Stimulated activated CD4-positive, alpha-beta T cell treated with anti-CD3 and anti-CD28 coated beads, Interleukin-15, amount 100 ng/mL, for 24 hours (primary cell): ENCODE results near the gene PRKAR2B.
"Not testable (repeated sequence)": the region's sequence is repeated elsewhere in the genome, so short reads cannot be mapped to it uniquely, and the experiment has no call there.

Experiments
- DNase-seq: peaks from one replicate; pipeline ENCODE4 v3.0.0-alpha.2; 2020

The PRKAR2B gene

DNA sequence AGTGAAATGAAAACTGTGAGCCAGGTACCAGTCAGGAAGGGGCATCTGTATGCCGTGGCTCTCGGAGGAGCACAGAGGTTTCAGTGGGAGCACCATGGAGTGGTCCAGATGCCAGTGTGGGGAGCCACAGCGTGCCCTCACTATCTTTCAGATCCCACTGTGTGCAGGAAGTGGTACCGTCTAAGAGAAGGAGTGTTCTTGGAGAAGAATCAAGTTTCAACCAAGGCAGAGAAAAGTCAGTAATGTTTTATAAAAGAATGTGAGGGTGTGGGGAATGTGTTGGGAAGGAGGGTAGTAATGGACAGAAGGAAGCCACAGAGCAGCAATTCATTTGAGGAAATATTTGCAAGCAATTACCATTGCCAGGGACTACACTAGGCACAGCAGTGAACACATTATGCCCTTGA is 35.6 kb downstream of the PRKAR2B start:
- DNase-seq = no peak

DNA sequence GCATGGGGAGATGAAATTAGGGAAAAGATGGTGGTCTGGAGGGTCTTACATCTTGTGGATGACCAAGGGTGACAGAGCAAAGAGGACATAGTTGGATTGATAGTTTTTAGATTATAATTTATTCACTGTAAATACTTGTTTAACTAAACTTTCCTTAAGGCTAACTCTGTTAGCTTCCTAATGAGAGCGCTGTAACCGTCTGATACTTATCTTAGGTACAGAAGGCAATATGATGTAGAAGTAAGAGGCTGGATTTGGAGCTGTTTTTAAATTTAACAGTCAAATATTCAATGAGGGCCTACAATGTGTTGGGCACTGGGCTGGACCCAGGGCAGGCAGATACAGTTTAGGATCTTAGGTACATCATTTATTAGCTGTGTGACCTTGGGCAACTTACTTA is 36.0 kb downstream of the PRKAR2B start:
- no peak for DNase-seq

DNA sequence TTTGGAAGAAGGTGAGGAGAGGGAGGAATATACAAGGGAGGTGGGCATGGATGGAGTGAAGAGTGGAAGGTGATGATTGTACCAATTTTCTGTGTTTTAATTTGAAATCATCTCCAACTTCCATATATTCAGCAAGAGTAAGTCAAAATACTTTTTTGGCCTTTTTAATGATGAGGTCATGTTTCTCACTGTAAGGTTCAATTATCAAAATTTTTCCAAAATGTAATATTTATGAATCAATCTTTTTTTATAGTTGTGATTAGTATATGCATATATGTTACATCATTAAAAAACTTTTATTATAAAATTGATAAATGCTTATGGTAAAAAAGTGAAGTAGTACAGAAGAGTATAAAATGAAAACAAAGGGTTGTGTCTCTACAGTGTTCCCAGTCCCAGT is 40.7 kb downstream of the PRKAR2B start:
- no peak for DNase-seq

DNA sequence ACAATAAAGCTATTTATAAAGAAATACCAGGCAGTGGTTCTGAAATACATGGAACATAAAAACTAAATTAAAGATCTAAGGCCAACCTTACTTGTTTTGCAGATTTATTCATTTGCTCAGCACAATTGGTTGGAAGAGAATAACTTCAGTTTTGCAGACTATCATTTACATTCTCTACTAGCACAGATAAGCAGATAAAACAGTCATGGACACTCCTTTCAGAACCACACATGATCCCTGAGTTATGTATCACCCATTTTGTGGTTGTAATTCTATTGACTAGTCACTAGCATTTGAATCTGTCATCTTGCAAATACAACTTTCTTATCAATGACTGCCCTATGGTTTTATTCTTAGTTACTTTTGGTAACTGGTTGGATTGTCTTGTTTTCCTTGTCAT is 45.1 kb downstream of the PRKAR2B start:
- no peak for DNase-seq

DNA sequence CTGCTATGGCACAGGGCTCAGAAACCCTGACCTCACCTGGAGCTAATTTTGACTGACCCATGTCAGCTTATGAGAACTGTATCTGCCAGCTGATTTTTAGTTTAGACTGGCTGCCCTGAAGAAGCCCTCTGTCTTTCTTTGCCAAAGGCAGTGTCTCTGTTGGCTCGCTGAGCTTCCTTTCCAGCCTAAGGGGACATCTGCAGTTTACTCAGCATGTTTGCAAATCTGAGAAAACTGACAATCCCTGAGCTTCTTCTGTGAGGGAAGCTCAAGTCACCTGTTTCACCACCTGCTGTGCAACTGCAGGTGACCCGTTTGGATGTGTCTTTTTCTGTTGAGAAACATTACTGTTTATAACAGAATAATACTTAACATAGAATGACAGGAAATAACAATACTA is 46.0 kb downstream of the PRKAR2B start:
- no peak for DNase-seq

DNA sequence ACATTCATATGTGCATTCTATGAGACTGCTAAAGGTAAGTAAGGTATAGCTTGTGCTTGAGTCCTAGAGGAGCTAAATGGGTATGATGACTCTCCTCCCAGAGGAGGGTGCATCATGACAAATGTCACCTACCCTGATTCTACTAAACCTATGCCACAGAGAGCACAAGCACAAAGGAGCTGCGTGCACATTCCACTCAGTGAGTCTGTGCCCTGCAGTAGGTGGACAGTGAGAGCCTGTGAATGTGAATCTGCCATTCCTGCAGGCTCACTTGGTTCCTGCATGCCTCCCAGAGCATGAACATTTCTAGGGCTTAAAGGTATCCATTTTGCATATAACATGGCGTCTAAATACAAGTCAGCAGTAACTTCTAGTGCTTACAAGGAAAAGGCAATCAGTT is 46.8 kb downstream of the PRKAR2B start:
- no peak for DNase-seq

DNA sequence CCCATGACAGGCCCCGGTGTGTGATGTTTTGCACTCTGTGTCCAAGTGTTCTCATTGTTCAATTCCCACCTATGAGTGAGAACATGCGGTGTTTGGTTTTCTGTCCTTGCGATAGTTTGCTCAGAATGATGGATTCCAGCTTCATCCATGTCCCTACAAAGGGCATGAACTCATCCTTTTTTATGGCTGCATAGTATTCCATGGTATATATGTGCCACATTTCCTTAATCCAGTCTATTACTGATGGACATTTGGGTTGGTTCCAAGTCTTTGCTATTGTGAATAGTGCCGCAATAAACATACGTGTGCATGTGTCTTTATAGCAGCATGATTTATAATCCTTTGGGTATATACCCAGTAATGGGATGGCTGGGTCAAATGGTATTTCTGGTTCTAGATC is 49.2 kb downstream of the PRKAR2B start:
- DNase-seq = not testable (repeated sequence)

DNA sequence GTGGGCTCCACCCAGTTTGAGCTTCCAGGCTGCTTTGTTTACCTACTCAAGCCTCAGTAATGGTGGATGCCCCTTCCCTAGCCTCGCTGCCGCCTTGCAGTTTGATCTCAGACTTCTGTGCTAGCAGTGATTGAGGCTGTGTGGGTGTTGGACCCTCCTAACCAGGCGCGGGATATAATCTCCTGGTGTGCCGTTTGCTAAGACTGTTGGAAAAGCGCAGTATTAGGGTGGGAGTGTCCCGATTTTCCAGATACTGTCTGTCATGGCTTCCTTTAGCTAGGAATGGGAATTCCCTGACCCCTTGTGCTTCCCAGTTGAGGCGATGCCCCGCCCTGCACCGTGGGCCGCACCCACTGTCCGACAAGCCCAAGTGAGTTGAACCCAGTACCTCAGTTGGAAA is 54.6 kb downstream of the PRKAR2B start:
- DNase-seq = not testable (repeated sequence)

DNA sequence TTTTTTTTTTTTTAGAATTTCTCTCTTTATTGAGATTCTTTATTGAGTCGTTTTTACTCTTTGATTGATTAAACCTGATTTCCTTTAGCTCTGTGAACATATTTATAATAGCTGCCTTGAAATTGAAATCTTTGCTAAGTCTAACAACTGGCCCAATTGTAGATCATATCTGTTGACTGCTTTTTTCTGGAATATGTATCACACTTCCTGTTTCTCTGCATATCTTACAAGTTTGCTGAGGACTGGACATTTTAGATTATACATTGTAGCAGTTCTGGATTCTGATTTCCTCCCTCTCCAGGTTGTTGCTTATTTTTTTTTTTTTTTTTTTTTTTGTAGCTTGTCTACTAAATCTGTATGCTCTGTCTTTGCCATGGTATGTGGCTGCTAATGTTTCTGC is 56.3 kb downstream of the PRKAR2B start:
- DNase-seq = no peak

DNA sequence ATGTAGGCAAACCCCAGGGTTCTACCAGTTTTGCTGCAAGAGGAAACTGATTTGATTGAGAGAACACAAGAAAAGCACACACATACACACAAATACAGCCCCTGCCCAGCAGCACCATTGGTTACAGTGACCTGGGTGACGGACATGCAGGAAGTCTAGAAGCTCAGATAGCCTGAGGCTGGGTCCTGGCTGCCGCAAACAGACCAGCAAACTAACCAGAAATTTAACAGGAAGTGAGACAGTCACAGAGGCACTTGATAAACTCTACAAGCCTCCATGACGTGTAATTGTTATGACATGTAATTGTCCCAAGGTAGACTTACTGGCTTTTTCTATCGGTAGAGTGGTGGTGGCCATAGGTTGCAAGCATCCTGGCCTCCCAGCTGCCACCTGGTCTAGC is 58.9 kb downstream of the PRKAR2B start:
- no peak for DNase-seq

DNA sequence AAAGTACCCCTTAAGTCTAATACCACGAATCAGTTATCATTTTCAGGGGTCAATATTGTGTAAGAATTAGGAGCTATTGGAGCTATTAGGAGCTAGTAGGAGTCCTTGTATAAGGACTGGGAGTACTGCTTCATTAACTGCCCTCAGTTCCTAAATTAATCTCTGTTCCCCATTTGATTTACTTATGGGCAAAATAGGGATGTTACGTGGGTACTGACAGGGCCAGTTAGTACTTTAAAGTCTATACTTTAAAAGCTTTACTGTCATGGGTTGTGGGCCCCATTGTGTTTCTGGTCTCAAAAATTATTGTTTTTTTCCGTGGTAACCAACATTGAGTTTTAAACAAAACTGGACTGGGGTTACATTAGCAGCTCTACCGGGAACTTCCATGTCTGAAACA is 60.3 kb downstream of the PRKAR2B start:
- no peak for DNase-seq

DNA sequence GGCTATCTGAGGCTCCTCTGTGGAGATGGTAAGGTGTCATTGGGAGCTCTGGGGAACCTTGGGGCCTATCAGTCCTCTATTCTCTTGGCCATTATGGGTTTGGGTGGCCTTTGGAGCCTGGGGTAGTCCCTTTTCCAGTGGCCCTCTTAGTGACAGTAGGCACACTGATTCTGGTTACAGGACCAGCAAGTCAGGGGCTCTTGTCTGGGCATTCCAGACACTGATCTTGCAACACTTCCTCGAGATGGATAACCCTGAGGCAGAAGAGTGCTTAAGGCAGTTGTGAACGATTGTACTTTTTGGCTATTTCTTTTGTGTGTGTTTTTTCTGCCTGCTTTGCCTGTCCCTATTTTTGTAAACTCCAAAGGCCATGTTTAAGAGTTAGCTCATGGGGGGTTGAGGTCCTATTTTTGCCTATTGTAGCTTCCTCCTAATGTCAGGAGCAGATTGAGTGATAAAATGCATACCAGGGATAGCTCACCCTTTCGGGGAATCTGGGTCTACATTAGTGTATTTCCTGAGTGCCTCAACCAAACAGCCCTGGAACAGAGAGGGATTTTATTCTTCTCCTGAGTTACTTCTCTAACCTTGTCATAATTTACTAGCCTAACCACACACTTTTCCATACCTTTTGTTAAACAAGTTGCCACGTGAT is 61.2 kb downstream of the PRKAR2B start:
- no peak for DNase-seq

DNA sequence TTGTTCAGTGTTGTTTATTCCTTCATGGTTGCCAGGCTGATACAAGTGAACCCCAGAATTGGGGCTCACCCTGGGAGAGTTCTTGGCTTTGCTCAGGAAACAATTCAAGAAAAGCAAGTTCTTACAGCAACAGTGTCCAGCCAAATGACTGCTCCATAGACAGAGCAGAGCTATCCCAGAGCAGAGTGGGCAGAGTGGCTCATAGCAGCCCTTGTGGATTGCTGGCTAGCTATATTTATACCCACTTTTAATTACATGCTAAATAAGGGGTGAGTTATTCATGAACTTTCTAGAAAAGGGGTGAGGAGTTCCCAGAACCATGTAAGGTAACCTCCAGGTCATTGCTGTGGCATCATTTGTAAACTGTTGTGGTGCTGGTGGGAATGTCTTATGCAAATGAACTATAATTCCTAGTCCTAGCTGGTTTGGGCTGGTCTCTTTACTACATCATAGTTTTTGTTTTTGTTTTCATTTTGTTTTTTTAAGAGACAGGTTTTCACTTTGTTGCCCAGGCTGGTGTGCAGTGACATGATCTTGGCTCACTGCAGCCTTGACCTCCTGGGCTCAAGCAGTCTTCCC is 64.4 kb downstream of the PRKAR2B start:
- DNase-seq = no peak

DNA sequence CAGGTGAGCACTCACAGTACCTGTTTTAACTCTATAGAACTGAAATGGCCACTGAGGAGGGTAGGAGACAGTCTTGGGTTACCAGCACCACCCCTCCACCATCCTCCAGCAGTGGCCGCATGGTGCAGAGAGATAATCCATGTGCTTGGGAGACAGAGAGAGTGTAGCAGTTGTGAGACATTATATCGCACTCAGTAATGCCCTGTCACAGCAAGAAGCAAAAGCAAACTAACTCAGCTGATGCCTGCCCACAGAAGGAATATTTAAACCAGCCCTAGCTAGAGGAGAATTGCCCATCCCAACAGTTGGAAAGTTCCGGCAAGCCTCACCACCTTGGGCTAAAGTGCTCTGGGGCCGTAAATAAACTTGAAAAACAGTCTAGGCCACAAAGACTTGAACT is 65.5 kb downstream of the PRKAR2B start:
- DNase-seq = no peak

DNA sequence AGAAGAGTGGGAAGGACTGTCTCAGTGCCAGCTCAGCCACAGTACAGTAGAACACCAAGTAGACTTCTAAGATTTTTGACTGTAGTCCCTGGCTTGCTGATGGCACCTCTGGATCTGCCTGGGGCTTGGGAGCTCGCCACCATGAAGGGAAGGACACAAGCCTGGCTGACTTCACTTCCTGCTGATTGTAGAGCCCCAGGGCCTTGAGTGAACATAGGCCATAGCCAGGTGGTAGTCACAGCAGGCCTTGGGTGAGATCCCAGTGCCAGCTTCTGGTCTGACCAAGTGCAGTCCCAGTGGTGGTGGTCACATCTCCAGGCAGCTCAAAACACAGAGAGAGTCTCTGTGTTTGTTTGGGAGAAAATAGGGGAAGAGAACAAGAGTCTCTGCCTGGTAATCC is 66.7 kb downstream of the PRKAR2B start:
- no peak for DNase-seq

DNA sequence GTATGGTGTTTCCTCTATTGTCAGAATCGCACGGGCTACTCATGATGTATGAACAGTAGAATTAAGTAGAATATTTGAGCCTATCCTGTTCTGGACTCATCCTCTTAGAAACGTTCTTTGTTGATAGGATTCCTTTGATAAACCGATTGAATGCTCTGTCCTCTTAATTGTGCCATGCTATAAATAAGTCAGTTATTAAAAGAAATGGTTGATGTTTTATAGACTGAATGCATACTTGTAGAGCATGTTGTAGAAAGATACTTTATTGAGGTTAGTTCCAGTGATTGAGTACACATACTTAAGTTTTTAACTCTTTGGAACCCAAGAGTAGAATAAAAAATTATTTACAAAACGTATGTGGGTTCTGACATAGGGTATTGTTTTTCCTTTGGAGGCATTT is 69.4 kb downstream of the PRKAR2B start:
- no peak for DNase-seq

DNA sequence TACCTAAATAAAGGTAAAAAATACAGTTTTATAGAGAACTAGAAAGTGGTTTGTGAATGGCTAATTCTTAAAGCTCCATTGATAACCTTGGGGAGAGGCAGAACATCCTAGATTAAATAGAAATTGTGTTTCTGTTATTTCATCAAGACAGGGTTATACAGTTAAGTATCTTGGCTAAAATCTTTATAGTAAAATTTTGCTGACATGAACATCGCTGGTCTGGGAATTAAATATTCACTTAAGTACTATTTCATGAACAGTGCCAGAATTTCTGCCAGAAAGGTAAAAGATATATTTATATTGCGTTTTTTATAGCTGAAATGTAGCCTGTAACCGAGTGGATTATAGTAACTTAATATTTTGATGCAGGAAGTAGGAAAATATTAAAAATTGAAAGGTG is 70.6 kb downstream of the PRKAR2B start:
- no peak for DNase-seq

DNA sequence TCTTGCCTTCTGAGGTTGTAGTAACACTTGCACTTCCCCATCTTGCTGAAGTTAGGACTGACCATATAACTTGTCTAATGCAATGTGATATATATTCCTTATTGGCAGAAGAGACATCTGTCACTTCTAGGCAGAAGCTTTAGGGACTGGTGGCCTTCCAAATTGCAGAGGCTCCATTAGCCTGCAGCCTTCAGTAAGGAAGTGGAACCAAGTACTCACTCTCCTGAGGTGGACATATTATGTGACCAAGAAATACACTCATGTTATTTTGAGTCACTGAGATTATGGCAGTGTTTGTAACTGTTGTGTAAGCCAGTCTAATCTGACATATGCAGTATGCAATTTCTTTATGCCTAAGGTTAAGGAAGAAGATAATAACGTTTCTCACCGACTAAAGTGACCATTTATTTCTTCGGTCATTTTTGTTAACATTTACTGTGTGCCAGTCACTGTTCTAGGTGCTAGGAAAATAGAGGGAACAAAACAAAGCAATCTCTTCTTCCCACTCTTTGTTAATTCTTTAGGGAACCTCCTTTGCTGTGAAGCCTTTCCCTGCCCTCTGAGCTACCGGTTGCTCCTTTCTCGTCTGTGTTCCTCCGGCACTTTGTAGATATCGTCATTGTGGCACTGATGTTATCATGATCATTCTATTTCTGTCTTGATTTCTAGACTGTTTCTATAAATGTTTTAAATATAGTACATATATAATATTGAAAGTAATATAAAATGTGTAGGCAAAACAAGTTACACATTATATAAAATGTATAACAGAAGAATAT is 71.4 kb downstream of the PRKAR2B start:
- no peak for DNase-seq

DNA sequence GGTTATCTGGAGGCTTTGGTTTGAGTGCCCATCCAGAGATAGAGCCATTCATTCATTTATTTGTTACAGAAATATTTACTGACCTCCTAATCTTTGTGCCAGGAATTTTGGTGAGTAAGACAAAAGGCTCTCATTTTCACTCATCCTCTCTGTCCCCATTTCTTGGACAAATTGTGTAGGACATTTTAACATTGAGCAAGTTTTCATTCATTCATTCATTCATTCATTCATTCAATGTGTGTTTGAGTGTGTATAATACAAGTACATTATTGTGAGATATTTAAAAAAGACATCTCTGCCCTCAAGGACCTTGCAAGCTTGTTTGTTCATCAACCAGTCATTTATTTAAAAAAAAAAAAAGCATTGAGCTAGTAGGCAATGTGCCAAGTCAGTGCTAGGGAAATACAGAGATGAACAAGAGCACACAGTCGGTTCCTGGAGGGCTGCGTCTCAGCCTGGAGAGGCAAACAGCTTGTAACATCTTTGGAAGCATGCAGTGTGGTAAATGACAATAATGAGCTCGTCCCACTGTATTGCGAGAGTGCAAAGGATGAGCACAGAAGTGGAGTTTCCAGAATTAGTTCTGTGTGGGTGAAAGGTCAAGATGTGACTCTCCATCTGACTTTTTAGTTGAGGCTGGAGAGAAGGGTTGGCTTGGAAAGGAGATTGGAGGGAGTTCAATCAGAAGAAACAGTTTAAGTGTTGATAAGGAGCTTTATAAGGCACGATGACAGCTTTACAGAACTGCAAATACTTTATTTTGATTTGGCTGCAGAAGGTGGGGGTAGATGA is 73.8 kb downstream of the PRKAR2B start:
- DNase-seq = no peak

DNA sequence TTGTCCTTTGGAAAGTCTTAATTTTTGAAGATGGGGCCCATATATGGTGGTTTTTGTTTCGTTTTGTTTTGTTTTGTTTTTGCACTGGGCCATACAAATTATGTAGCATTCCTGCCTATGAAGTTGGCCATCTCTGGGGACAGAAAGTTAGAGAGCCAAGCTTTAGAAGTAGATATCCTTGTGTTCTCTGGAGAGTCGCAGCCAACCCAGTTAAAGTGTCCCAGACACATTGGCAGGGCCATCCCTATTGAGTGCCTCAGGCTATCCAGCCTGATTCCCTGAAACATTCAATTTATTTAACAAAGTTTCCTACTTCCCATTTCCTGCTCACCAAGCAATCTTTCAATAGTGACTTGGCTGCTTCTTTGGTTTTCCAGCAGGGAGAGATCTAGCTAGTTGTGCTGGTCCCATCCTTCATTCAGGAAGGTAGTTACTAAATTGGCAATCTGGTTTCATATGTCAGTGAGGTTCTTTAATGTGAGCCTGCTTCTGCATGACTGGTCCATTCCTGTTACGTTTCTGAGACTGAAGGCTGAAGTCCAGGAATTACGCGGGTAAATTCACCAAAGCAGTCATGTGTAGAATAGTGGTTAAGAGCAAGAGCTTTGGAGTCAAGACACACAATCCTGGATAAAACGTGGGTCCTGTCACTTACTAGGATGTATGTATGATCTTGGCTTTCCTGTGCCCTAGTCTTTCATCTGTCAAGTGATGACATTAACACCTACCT is 75.0 kb downstream of the PRKAR2B start:
- no peak for DNase-seq

DNA sequence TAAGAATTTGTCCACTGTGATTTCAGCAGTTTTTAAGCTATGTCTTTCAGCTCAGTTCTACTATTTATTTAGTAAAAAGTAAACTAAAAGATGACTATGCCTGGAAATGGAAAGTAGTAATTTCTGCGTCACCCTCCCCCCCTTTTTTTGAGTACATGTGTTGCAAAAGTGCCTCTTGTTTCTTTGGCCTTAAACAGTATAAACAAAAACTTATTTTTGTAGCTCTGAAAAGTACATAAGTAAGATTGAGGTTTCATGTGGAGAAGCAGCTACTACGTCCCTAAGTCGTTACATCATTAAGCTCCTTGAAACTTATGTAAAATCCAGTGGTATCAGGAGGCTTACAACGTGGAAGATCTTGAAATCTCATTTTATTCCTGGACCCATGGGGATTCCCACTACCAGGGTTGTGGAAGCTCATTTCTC is 78.0 kb downstream of the PRKAR2B start:
- no peak for DNase-seq

DNA sequence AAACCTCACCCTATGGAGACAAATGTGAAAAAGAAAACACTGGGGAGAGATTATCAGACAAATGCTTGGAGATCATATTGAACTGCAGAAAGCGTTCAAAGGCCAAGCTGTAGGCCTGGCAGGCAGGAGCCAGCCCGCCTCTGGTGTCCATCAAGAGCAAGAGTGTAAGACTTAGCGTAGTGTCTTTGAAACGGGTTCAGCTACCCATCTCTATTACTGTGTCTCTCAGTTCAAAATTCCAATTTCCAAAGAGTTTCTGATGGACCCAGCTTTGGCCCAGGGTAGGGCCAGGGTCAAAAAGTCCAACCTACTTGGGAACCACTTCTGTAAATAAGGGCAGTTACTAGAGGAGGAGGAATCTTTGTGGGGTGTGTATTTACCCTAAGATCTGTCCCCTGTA is 78.9 kb downstream of the PRKAR2B start:
- no peak for DNase-seq

DNA sequence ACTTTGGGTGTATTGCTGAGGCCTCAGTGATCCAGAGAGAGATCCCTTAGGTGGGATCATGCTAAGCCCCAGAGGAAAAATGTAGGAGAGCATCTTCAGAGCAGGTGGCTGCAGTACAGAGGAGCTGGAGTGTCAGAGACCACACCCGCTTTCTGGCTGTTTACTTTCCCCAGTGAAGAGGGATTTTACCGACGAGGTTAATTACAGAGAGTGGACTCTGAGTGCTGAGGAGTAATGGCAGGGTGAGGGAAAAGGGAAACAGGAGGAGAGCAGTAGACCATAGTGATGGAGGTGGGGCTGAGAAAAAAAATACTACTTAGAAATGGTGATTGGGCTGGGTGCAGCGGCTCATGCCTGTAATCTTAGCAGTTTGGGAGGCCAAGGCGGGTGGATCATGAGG is 81.0 kb downstream of the PRKAR2B start:
- no peak for DNase-seq
